Esophagus squamous epithelium (tissue), 4 donors: Measurements from ENCODE around the gene EIF3K.

Experiments
- CTCF ChIP-seq, 6 experiments: fragments of 450-650 bp in 4 of 6; fragments of 200-600 bp in 2 of 6; sonication (generic) in 2 of 6; IDR thresholded peaks; one replicate each; pipeline ENCODE4 v1.5.1; 2016 to 2019; ENCODE audit warnings: antibody characterized with exemption in 6 of 6, mild to moderate bottlenecking in 4 of 6, moderate library complexity in 4 of 6
- POLR2A ChIP-seq, 4 donors: fragments of 450-650 bp; IDR thresholded peaks; one replicate each; pipeline ENCODE4 v1.6.1; 2017; ENCODE audit warnings: antibody characterized with exemption in 4 of 4, mild to moderate bottlenecking in 4 of 4, moderate library complexity in 3 of 4

GRCh38 chr19:38671654-38672053, 52.7 kb downstream of the EIF3K start:
- TF ChIP-seq CTCF (IDR thresholded peaks at IDR 0.05) = no peak
- TF ChIP-seq POLR2A (IDR thresholded peaks at IDR 0.05) = no peak
